HG03432 (cell line): Measurements from ENCODE around the gene EIF3B.

ENCODE experiments used
- ATAC-seq: cut with Tn5 transposase; IDR thresholded peaks from one replicate; pipeline ENCODE4 v1.9.1; 2021; ENCODE audit warnings: mild to moderate bottlenecking, moderate library complexity; ENCODE audit not compliant: unreplicated experiment

Gene EIF3B

GRCh38 chr7:2347351-2348063 is 7.1 kb upstream of the EIF3B start:
- peak; percentile 12 for ATAC-seq

- ATAC-seq, result no peak
Measured at GRCh38 chr7:2350055-2350454, 4.6 kb upstream of the EIF3B start.

- no peak for ATAC-seq
Measured at GRCh38 chr7:2350861-2351260, 3.8 kb upstream of the EIF3B start.

GRCh38 chr7:2353113-2353935 is 1.3 kb upstream of the EIF3B start:
- peak; percentile 3 for ATAC-seq

GRCh38 chr7:2353936-2354185 is 766 bp upstream of the EIF3B start:
- ATAC-seq, result peak; percentile 60

GRCh38 chr7:2354939-2355704 is 495 bp downstream of the EIF3B start:
- ATAC-seq, result peak; percentile 13

- ATAC-seq, result no peak
Measured at GRCh38 chr7:2355705-2356008, 1.0 kb downstream of the EIF3B start.

GRCh38 chr7:2357165-2357564 is 2.5 kb downstream of the EIF3B start:
- no peak for ATAC-seq

GRCh38 chr7:2357571-2357970 is 2.9 kb downstream of the EIF3B start:
- ATAC-seq, result no peak

- no peak for ATAC-seq
Measured at GRCh38 chr7:2358968-2359527, 4.4 kb downstream of the EIF3B start.

GRCh38 chr7:2359610-2360009 is 5.0 kb downstream of the EIF3B start:
- no peak for ATAC-seq

GRCh38 chr7:2360796-2361195 is 6.2 kb downstream of the EIF3B start:
- no peak for ATAC-seq

GRCh38 chr7:2362385-2363088 is 7.9 kb downstream of the EIF3B start:
- ATAC-seq, result no peak

GRCh38 chr7:2369139-2369538 is 14.5 kb downstream of the EIF3B start:
- no peak for ATAC-seq

GRCh38 chr7:2371329-2371728 is 16.7 kb downstream of the EIF3B start:
- ATAC-seq, result no peak

GRCh38 chr7:2372724-2373123 is 18.1 kb downstream of the EIF3B start:
- ATAC-seq, result no peak

- no peak for ATAC-seq
Measured at GRCh38 chr7:2373124-2373556, 18.5 kb downstream of the EIF3B start.

- no peak for ATAC-seq
Measured at GRCh38 chr7:2373646-2374045, 19.0 kb downstream of the EIF3B start.

- ATAC-seq, result no peak
Measured at GRCh38 chr7:2374401-2374800, 19.8 kb downstream of the EIF3B start.

- no peak for ATAC-seq
Measured at GRCh38 chr7:2374830-2375728, 20.5 kb downstream of the EIF3B start.
